SKM-1 treated with dmso at 0.1 percent for 144 hours (cell line): ENCODE data around the gene MED13L.

Source experiments
- DNase-seq: peaks from one replicate; lab custom pipeline; 2025; ENCODE audit not compliant: unreplicated experiment; lab: John Stamatoyannopoulos, UW

MED13L gene

GRCh38 chr12:116278667-116279066 lies 1.2 kb upstream of the MED13L start:
- no peak for DNase-seq

DNA sequence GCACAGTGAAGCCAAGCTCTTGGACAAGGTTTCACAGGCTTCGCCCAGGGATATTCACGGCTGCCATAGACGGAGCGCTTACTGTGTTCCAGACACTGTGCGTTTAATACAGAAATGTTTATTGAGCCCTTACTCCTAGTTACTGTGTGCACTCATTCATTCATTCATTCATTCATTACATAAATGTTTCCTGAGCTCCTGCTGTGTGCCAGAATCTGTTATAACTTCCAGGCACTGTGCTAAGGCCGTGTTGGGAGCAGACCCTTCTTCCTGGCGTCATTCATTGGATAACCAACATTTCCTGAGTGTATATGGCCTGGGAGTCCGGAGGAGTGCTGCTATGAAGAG lies 760 bp upstream of the MED13L start:
- DNase-seq: no peak

DNA sequence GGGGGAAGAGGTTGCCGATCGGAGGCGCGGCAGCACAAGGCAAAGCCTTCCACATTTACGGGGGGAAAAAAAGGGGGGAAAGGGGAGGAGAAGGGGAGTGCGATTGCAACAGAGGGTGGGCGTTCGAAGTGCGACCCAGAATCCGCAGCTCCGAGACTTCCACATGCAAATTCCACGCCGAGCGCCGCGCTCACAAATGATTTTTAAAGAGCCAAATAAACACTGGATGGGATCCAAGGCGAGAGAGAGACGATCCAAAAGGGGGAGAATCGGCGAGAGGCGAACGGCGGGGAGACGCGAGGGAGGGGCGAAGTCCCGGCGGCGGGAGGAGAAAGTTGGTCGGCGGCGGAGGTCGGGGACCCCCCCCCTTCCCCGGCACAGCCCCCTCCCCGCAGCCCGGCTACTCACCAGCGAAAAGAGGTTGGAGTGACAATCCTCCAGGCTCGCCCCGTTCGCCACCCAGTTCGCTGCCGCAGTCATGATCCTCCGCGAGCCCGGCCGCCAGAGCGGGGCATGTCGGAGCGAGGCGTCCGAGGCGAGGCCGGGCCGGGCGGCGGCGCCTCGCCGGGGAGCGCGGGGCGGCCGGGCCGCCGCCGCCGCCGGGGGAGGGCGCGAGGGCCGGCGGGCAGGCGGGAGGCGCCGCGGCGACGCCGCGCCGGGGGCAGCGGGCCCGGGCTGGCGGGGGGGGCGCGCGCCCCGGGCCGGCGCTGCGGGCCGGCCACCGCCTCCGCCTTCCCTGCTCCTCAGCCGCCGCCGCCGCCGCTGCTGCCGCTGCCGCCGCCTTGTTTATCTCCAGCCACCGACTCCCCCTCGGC lies 634 bp downstream of the MED13L start:
- no peak for DNase-seq

GRCh38 chr12:116274551-116275375 lies 2.7 kb downstream of the MED13L start:
- DNase-seq: no peak

DNA sequence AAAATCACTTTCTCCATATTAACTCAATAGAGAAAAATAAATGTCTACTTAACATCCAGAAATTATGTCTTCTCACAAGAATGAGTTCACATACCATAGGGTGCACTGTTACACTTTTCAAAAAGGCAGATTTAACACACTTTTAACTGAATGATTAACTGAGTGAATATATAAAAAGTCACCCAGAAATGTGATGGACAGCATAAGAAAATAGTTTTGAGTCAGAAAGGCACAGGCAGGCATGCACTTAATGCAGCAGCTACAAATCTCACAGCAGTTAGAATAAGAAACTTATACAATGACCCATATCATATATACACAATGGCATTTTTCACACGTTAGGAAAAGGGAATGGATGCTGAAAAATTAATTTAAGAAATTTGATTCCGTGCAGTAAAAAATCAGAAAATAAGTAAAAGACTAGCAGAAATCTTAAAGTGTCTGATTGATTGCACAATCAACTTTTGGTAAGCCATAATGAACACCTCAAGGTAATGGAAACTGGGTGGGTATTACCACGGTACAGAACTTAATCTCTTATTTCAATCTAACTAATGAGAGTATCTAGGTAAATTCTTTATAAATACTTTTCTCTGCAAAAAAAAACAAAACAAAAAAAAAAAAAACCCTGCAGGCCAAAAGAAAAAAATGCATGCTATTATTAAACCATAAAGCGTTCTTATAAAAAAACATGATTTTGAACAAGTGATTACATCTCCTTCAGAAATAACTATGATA lies 3.5 kb downstream of the MED13L start:
- DNase-seq: no peak

DNA sequence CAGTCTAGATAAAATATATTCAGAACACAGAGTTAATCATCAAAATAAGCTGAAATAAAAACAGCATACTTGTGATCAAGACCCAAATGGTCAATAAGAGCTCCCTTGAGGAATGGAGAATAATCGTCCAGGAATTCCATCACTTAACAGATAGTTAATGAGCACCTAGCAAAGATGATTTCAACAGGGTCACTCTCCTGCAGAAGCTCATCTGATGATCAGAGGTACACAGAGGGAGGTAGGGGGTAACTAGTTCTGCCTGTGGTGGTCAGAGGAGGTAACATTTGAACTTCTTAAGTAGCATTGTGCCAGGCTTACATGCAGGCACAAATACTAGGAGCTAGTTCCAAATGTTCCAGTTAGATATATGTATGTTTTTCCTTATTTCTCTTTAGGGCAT lies 9.5 kb downstream of the MED13L start:
- no peak for DNase-seq

- no peak for DNase-seq
Observed at GRCh38 chr12:116266631-116267349, 10.7 kb downstream of the MED13L start.

- no peak for DNase-seq
Observed at GRCh38 chr12:116266168-116266601, 11.3 kb downstream of the MED13L start.

DNA sequence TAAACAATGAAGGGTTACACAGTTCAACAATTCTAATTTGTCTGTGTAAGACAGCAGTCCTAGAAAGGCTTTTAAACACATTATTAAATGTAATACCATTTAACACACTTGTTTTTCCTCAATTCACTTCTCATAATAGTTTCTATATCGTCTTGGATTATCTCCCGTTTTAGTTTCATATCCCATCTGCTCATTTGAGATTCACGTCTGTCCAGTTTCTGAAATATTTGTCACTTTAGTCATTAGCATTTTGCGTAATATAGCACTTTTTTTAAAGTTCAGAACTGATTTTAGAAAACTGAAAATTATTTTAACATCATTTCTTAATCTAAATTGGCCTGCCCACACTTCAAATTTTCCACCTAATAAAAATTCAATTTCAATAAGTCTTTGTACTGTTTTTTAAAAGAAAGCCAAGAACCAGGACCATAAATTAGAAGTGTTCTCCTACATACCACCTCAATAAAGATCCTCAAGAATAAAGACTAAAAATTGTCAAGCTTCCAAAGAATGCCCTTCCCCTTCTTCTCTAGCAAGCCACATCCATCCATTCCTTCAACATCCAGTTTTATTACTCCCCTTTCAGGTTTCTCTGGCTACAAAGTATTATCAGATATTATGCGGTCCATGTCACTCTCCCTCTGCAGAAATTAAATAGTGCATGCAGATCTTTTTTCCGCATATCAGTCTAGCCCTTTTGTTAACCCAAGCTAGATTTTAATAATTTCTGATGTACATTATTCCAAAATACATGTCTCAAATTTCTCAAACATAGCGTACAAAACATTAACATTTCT lies 11.9 kb downstream of the MED13L start:
- DNase-seq: no peak

- DNase-seq: no peak
Observed at GRCh38 chr12:116264525-116265070, 12.9 kb downstream of the MED13L start.

DNA sequence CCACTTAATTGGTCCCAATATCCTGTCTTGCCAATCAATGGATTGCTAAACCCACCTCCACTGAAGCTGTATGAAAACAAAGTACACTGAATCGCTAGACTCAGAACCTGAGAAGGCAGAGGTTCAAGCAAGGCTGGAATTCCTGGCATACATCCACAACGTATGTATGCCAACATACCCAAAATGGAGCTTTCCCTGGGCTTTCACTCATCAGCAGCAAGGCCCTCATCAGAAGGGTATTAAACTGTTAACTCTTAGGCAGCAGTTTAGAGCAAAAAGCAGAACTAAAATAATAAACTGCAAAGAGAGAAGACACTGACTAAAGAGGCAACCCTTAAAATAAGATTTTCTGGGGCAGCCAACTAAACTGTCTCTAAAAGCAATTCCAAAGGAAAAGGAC lies 13.6 kb downstream of the MED13L start:
- no peak for DNase-seq

DNA sequence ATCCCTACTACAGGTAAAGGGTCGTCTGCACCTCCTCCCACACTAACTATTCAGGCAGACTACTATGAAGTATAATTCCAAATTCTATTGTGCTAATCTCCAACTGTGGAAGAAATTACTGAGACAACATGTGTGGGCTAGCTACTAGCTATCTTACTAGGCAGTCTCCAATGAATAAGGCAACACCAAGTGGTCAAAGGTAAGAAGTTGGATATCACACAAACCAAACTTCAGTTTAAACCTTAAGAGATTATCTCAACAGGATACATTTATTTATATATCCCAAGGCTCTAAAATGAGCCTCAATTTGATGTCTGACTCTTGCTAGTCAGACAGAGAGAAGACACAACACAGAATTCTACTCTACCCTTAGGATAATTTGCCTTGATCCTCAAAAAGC lies 14.1 kb downstream of the MED13L start:
- DNase-seq: no peak

DNA sequence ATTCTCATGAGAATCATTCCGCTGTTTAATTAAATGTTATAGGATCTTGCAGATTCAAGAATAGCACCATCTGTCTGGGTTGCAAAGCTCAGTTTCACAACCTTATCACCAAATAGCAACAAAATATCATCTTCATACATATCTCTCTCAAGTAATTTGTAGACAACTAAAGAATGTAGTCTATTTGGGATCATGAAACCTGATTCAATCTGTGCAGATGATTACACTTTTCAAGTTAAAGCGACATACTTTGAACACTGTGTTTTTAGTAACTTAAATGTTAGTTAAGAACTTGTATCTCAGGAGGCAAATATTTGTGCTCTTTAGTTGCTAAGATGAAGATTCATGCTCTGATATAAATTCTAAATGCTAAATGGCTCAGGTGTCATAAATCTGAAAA lies 14.8 kb downstream of the MED13L start:
- DNase-seq: no peak

- DNase-seq: no peak
Observed at GRCh38 chr12:116261525-116262100, 15.9 kb downstream of the MED13L start.

DNA sequence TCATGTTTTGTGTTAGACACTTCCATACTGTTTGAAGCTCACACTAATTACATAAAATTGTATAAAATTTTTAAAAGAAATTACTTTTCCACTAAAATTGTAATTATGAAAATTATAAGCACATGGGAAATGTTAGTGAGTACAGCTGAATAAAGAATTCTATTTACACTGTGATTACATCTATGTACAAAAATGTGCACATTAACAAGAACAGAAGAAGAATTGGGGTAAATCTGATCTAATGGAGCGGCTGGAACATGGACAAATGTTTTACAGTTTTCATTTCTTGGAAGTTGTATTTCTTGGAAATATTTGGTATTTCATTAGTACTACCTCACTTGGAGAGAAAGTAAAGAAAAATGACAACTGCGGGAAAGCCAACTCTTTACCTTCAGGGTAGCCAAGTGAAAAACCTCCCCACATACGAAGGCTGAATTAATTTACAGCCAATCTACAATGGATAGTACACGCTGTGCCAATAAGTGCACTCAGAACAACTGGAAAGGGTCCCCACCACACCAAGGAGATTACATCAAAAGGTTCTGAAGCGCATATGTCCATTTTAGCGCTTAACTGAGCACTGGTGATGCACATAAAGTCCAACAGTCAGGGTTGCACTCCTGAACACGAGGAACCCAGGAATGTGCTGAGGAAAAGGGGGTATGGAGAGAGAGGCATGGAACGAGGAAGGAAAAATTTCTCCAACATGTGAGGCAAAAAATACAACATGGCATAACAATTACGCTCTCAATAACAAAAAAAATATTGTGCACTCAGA lies 17.5 kb downstream of the MED13L start:
- no peak for DNase-seq

- no peak for DNase-seq
Observed at GRCh38 chr12:116257826-116258225, 19.7 kb downstream of the MED13L start.

GRCh38 chr12:116257215-116257614 lies 20.3 kb downstream of the MED13L start:
- no peak for DNase-seq

DNA sequence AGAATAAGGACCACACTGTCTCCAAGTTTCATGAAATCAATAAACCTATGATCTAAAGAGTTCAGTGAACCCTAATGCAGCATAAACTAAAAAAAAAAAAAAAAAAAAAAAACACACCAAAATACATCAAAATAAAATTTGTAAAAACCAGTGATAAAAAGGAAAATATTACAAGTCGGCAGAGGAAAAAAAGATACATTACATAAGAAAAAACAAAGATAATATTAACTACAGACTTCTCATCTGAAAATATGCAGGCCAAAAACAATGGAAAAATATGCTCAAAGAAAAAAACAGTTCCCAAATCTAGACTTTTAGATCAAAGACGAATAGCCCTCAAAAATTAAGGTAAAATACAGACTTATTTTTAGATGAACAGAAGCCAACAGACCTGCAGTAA lies 27.6 kb downstream of the MED13L start:
- DNase-seq: no peak

DNA sequence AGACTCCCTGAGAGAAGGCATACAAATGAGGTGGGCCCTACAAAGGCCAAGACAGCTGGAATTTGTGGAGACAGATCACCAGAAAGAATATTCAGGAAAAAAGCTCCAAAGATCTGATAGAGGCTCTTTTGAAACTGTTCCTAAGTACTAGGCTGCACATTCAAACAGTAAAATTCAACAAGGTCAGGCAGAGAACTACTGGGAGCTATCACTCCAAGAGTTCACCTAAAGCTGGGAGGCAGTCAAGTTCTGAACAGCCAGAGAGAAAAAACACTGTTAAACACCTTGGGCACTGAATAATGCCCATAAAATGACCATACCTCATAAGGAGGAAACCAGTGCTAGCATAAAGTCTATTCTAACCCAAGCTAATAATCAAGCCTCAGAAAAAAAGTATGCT lies 28.6 kb downstream of the MED13L start:
- DNase-seq: no peak
